Measurements from ENCODE around the gene CRYAA. TPM values are rescaled to one million over a fixed set of nuclear protein-coding genes. Genes with fewer than 3 reads are reported as not detected.

CRYAA gene
- total and polyA plus RNA-seq, 7 donors: not detected

DNA sequence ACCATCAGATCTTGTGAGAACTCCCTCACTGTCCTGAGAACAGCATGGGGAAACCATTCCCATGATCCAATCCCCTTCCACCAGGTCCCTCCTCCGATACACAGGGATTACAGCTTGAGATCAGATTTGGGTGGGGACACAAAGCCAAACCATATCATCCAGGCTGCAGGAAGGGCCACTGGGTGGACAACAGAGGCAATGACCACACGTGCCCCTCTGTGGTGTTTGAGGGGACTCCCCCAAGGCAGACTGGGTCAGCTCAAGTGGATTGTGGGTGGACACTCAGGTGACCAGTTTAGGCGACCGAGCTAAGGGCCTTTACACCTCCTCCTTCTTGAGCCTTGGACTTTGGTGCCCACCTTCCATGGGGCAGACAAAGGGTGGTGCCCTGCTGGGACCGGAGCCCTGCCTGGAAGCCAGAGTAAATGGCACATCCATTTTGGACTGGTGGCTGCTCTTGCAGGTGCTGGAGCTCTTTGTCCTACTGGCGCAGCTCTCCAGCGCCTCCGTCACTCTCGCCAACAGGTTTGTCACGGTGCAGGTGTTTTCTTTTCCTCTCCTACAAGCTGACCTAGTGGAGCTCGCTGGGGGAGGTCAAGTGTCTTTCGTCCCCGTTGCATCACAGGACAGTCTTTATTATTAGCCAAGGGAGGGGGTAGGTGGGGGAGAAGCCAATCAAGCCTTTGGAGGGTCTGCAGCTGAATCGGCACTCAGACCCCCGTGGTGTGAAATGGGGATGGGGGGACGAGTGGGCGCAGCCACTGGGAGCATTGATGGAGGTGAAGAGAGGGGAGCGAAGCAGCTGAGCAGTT lies 37.6 kb downstream of the CRYAA start:
- Histone ChIP-seq H3K4me1 (no peaks in the 10 kb centered on the region), H3K36me3 (no peaks in the 10 kb centered on the region), H3K9me3 (peaks cover 0 to 8% (median 2%) of the 10 kb centered on the region in 4 donors), H3K27ac (no peak overlapping the region), H3K27me3 (peaks cover 0 to 13% (median 6%) of the 10 kb centered on the region in 3 donors), H3K4me3 (no peak overlapping the region)
- DNase-seq: peak; percentile 35
- intact Hi-C loops (cut with DNase I): no loop called here
- TF ChIP-seq POLR2AphosphoS5 (IDR thresholded peaks at IDR 0.05) (no peak), EP300 (IDR thresholded peaks at IDR 0.05) (no peak), POLR2A (IDR thresholded peaks at IDR 0.05) (no peak)
- TF ChIP-seq, protein P1, sequence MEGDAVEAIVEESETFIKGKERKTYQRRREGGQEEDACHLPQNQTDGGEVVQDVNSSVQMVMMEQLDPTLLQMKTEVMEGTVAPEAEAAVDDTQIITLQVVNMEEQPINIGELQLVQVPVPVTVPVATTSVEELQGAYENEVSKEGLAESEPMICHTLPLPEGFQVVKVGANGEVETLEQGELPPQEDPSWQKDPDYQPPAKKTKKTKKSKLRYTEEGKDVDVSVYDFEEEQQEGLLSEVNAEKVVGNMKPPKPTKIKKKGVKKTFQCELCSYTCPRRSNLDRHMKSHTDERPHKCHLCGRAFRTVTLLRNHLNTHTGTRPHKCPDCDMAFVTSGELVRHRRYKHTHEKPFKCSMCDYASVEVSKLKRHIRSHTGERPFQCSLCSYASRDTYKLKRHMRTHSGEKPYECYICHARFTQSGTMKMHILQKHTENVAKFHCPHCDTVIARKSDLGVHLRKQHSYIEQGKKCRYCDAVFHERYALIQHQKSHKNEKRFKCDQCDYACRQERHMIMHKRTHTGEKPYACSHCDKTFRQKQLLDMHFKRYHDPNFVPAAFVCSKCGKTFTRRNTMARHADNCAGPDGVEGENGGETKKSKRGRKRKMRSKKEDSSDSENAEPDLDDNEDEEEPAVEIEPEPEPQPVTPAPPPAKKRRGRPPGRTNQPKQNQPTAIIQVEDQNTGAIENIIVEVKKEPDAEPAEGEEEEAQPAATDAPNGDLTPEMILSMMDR (IDR thresholded peaks at IDR 0.05): no peak
- 87 to 88% methylated on average over 18 of the region's 18 CpGs for WGBS, 2 donors

DNA sequence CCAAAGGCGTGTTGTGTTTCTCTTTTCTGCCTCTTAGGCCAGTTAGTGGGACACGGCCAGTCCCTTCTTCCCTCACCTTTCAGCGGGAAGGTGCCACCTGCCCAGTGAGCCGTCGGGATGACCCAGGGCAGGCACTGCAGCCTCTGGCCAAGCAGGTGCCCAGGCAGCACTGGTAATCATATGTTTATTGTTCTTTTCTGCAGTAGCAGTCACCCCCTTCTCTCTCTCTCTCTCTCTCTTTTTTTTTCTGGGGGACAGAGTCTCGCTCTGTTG lies 38.2 kb downstream of the CRYAA start:
- Histone ChIP-seq H3K27ac (no peak overlapping the region), H3K4me1 (no peaks in the 10 kb centered on the region), H3K4me3 (no peak overlapping the region), H3K27me3 (peaks cover 0 to 13% (median 6%) of the 10 kb centered on the region in 3 donors), H3K36me3 (no peaks in the 10 kb centered on the region), H3K9me3 (peaks cover 0 to 3% (median 1%) of the 10 kb centered on the region in 4 donors)
- no peak for DNase-seq
- intact Hi-C loops (cut with DNase I): no loop called here
- WGBS, 2 donors: 91 to 94% methylated on average over 6 of the region's 6 CpGs
- TF ChIP-seq EP300 (IDR thresholded peaks at IDR 0.05): no peak
- no peak for TF ChIP-seq POLR2A (IDR thresholded peaks at IDR 0.05)
- TF ChIP-seq POLR2AphosphoS5 (IDR thresholded peaks at IDR 0.05): no peak
- TF ChIP-seq, protein P1 (IDR thresholded peaks at IDR 0.05): no peak

DNA sequence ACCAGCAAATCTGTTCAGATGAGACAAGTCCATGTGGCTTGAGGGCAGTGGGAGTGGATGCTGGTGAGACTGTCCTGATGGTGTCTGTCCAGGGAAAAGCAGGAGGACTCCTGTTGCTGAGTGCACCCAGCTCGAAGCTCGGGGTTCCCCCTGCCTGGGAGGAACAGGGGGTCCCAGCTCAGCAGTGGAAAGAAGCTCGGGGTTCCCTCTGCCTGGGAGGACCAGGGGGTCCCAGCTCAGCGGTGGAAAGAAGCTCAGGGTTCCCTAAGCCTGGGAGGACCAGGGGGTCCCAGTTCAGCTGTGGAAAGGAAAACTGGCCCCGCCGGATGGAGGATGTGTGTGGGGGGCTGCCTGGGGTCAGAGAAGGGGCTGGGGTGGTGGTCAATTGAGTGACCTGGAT lies 39.1 kb downstream of the CRYAA start:
- TF ChIP-seq POLR2A (IDR thresholded peaks at IDR 0.05) (no peak), POLR2AphosphoS5 (IDR thresholded peaks at IDR 0.05) (no peak)
- WGBS, 2 donors: 90 to 92% methylated on average over 6 of the region's 6 CpGs
- intact Hi-C loops (cut with DNase I): no loop called here
- Histone ChIP-seq H3K4me1 (no peaks in the 10 kb centered on the region), H3K9me3 (no peaks in the 10 kb centered on the region), H3K4me3 (no peak overlapping the region), H3K27me3 (peaks cover 0 to 13% (median 6%) of the 10 kb centered on the region in 3 donors), H3K27ac (no peak overlapping the region), H3K36me3 (no peaks in the 10 kb centered on the region)
- DNase-seq: peak; percentile 22

DNA sequence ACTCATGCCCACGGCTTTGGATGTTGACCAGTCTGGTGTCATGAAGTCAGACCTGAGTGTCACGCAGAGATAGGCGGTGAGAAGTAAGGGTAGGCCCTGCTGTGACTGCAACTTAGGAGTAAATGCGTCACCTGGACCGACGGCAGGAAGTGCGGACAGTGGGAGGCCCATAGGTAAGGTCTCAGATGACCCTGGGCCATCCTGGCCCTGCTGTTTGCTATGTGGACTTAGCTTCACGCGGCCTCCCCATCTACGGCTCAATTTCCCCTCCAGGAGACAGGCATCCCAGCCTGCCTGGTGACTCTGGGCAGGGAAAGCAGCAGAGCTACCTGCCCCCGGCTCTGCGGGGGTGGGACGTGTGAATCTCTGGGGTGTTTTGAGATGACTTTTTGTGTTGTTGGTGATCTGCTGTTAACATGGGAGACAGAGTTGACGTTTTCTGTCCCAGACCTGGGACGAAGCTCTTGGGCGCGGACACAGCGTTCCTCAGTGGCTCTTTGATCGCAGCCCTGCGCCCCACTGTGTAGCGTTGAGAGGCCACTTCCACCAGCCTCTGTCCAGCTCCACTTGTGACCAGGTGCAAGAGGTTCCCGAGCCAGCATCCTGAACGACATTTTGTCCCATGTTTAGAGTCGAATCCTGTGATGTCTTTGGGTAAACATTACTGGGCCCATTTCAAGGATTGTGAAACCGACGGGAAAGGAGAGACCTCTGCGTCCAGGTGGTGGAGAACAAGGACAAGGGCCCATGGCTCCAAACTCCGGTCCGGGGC lies 39.9 kb downstream of the CRYAA start:
- H3K27me3 ChIP-seq: peaks cover 0 to 13% (median 6%) of the 10 kb centered on the region in 3 donors
- DNase-seq: peak; percentile 41
- H3K4me3 ChIP-seq: no peak overlapping the region
- H3K9me3 ChIP-seq: no peaks in the 10 kb centered on the region
- no peaks in the 10 kb centered on the region for H3K4me1 ChIP-seq
- intact Hi-C loops (cut with DNase I): no loop called here
- H3K27ac ChIP-seq: no peak overlapping the region
- H3K36me3 ChIP-seq: no peaks in the 10 kb centered on the region
- WGBS, 2 donors: 92 to 93% methylated on average over 29 of the region's 29 CpGs
- TF ChIP-seq EP300 (IDR thresholded peaks at IDR 0.05) (no peak), POLR2AphosphoS5 (IDR thresholded peaks at IDR 0.05) (no peak), POLR2A (IDR thresholded peaks at IDR 0.05) (no peak)
- TF ChIP-seq, protein P1 (IDR thresholded peaks at IDR 0.05): no peak

Data from sigmoid colon (tissue), 7 donors.